NCI-H1436 (cell line): ENCODE data around the gene FAM234B.

Source experiments
- DNase-seq: peaks from one replicate; lab custom pipeline; 2025; lab: John Stamatoyannopoulos, UW

FAM234B gene, protein sequence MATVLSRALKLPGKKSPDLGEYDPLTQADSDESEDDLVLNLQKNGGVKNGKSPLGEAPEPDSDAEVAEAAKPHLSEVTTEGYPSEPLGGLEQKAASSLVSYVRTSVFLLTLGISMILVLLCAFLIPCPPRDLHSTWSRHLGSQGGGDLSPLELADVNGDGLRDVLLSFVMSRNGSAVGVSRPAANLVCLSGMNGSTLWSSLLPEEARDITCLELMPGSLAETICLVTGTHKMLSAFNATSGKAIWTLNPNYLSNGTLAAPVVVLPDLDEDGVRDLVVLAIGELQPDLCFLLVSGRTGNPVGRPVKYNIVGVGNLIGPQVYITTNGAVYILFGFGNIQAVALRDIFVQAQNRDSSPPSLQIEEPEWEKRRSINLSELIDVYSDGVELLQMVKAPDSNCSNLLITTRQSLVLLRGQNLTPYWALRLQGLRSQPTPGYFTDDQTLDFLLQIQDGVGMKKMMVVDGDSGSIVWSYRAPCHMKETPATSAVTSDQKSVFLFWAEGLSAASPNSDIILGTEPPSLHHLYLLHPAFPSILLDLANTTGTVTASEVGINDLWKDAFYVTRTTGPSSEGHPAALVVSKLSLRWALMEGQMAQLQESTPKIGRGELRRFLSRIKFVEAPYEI

DNA sequence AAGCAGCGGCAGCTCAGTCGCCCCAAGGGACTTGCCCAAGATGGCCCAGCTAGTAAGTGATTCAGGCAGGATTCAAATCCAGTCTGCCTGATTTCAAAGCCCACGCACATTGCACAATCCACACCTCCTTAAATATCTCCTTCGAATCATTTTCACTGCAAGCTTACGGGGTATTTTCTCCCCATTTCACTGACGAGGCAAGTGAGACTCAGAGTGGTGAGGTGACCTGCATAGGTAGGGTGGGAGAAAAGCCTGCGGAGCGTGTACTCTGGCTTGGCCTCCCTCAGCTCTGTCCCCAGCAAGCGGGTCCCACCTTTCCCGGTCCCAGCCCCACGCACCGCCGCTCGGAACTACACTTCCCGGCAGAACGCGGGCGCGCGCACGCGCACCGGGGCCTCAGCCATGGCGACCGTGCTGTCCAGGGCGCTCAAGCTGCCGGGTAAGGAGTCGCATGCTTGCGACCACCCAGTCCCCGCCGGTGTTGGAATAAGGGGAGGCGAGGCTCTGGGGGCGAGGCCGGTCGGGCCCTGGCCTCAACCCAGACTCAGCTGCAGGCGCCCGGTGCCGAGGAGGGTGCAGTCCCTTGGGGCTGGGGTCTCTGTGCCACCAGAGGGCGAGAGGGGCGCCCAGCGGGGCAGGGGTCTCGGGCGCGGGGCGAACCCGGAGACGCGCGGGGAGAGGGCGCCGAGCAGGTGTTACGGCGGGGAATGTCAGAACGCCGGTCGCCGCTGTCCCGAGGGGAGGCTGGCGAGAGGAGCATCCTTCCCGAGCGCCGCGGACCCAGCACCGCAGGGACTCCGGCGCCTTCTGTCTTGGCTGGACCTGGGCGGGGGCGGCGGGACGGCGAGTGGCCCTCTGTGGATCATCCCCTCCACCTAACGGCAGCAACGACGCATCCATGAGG is at the start of gene FAM234B:
FAM234B (plus strand) TSS at position 380 of the 904 bp plus-strand sequence; CDS start at position 403, 23 bp downstream.
- DNase-seq: peak; percentile 37

DNA sequence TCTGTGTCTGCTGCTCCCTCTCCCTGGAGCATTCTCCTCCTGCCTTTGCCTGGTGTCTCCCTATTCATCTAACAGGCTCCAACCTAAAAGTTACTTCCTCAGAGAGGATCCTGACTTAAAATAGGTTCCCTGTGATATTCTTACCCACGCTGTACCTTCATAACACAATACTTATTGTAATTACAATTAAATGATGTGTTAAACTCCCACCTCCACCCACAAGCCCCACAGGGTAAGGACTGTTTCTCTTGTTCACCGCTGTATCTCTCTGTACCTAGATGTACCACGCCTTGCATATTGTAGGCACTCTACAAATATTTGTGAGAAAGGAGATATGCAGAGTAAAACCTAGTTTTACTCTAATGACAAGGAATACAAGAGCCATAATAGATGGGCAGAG is 49.1 kb upstream of the FAM234B start:
- no peak for DNase-seq

DNA sequence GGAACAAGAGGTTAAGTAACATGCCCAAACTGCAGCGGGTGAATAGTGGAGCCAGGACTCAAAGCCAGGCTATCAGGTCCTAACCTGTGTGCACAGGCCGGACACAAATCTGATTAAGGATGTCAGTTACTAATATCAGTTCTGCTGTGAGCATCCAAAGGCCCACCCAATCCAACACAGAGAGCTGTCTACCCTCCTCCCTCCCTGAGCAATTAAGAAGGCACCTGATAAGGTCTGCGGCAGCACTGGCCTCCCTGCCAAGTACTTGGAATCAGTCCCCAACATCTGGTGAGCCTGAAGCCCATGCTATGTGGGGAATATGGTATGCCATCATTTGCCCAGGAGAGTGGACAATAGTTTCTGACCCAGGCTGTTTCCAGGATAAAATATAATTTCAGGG is 48.0 kb upstream of the FAM234B start:
- no peak for DNase-seq

DNA sequence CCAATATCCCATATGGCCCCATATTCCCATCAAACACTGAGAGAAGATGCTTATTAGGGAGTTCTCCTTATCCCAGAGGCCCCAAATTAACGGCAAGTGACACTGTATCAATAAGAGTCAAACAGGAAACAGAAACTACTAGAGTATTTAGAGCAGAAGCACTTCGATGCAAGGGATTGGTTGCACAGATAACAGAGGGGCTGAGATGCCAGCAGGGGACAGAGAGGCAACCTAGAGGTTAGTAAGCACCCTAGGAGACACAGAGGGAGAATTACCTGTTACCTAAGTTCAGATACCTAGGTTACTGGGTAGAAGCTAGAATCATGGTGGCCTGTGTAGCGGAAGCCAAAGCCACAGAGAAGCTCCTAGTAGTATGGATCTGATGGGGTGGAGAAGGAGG is 47.0 kb upstream of the FAM234B start:
- DNase-seq: no peak

DNA sequence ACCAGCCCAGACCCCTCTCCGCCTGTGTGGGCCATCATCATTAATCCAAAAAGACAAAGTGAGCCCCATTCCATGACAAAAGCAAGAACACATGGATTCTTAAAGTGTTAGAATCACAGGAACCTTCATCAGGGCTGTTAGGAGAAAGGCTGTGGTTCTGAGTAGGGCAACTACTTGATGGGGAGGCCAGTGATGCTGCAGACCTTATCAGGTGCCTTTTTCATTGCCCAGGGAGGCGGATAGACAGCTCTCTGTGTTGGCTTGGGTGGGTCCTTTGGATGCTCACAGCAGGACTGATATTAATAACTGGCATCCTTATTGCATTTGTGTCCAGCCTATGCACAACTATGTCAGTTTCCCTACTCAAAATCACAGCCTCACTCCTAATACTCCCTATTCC is 46.4 kb upstream of the FAM234B start:
- no peak for DNase-seq

DNA sequence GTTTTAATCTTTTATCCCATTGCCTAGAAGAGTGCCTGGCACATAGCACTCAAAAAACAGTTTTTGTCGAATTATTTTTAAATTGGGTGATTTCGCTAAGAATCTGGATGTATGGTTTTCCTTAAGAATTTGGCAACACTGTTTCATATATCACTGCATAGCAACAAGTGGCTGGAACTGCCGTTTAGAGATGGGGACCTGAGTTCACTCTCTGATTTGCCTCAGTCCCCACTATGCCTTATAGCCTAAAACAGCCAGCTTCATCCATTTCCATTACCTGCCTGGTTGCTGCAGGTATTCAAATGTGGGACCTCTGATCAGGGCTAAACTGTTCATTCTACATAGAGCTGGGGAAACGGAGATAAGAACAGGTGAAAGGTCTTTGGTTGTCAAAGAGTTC is 45.9 kb upstream of the FAM234B start:
- no peak for DNase-seq

DNA sequence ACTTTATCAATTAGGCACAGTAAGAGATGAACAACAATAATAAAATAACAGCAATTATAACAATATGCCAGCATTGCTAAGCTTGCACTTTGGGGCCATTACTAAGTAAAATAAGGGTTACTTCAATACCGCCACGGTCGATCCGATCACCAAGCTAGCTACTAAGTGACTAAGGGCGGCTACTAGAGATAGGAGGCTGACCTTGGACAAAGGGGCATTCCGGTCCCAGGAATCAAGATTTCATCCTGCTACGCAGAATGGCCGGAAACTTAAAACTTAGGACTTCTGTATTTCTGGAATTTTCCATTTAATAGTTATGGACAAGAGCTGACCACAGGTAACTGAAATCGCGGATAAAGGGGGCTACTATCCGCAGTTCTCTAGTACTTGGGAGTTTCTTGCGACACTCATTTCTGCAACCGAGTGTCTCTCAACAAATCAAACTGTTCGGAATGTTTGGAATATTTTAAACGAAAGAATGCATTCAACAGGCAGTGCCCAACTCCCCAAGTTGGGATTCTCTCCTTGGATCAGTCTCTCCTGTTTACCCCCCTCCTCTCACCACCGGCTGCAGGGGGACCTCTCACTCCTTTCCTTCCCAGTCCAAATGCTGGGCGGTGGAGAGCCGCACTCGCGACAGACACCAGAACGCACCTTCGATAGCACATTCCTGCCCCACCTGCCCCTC is 44.8 kb upstream of the FAM234B start:
- DNase-seq: no peak

DNA sequence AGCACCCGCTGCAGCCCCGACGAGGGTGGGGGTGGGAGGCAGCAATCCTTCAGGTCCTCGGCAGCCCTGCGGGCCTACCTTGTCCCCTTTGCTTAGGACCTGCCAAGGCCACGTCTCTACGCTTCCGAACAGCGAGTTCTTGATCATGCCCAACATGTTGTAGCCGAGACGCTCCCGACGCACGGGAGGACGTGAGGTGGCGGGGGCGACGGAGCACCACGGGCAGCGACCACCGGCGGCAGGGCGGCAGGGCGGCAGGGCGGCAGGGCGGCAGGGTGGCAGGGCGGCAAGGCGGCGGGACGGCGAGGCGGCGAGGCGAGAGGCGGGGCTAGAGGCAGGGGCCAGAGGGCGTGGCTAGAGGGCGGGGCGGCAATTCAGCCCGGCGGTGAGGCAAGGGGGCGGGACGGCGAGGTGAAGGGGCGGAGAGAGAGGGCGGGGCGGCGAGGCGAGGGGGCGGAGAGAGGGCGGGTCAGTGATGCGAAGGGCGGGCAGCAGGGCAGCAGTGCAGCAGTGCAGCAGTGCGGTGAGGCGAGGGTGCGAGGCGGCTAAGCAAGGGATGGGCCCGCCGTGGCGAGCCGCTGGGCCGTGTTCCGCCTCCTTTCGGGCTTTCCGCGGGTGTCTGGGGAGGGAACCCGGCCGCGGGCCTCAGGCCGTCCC is 44.1 kb upstream of the FAM234B start, which contains the start of gene HEBP1:
HEBP1 (minus strand) TSS at position 307 of the 657 bp plus-strand sequence; CDS start at position 156, 151 bp downstream.
- DNase-seq: peak; percentile 88

DNA sequence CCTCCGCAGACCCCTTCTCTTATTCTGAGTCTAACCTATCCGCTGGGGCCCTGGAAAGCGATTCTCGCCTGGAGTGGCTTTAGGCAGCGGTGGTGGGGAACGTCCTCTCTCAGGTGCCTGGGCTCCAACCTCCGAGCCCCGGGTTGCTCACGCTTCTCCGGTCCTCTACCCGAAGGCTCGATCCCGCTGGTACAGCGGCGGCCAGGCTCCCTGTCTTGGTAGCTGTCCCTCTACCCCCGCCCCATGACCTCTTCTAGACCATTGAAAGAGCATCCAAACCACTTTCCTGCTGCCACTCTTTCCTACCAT is 43.6 kb upstream of the FAM234B start:
- peak; percentile 48 for DNase-seq

DNA sequence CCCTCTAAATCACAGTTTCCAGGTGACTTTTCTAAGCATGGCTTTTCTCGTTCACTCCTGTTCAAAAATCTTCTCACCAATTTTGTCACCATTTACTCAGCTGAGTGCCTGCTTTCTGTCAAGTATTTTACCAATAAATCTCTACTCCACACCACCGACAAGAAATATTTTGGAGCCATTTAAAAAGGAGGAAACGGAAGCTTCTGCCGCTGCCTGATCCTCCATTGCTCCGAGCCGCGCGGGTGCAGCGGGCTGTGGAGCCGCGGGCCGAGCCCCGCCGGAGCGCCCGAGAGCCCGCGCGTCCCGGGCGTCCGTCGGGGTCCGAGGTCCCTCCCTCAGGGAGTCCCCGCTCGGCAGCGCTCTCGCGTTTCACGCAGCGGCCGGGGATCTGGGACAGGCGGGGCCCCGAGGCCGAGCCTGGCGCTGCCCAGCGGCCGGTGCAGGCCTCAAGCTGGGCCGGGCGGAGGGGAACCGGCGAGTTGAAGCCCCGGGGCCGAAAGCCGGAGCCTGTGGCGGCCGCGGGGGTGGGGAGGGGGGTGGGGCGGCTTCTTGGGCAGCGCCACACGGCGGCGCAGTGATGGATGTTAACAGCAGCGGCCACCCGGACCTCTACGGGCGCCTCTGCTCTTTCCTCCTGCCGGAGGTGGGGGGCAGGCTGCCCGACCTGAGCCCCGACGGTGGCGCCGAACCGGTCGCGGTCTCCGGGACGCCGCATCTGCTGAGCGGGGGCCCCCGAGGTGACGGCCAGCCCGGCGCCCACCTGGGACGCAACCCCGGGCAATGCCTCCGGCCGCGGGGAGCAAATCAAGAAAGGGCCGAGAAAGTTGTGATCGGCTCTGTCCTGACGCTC is 43.0 kb upstream of the FAM234B start:
- DNase-seq: peak; percentile 32

DNA sequence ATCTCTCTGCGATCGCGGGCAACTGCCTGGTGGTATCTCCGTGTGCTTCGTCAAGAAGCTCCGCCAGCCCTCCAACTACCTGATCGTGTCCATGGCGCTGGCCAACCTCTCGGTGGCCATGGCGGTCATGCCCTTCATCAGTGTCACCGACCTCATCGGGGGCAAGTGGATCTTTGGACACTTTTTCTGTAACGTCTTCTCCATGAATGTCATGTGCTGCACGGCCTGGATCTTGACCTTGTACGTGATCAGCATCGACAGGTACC is 42.5 kb upstream of the FAM234B start:
- no peak for DNase-seq

DNA sequence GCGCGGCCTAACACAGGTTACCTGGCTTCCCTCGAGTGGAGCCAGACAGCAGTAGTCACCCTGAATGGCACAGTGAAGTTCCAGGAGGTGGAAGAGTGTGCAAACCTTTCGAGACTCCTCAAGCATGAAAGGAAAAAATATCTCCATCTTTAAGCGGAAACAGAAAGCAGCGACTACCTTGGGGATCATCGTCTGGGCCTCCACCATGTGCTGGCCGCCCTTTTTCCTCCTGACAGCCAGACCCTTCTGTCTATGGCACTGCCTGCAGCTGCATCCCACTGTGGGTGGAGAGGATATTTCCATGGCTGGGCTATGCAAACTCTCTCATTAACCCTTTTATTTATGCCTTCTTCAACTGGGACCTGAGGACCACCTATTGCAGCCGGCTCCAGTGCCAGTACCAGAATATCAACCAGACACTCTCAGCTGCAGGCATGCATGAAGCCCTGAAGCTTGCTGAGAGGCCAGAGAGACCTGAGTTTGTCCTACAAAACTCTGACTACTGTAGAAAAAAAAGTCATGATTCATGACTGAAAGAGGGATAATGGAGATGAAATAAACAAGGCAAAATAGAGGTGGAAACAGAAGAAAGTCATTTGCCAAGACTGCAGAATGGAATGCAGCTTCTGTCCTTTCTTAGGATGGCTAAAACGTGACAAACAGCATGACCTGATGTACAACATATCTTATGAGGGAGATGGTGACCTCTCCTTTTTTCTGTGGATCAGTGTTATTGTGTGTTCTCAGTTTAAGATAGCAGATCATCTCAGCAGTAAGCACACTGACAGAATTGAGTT is 41.7 kb upstream of the FAM234B start:
- no peak for DNase-seq

DNA sequence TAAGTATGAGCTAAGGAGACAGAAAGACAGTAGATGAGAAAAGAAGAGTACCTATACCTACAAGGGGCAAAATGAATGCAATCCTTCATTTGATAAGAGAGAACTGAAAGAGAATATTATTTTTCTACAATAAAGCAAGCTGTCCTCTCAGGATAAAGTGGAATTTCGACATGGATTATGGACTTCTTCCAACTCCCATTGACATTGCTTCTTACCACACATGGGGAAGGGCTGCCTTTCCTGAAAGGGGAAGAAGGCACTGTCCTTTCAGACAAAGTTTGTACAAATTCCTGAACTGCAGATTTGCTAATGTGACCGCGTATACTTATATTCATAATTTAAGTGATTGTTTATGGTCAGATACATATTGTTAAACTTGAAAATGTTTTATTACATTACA is 39.8 kb upstream of the FAM234B start:
- DNase-seq: no peak

DNA sequence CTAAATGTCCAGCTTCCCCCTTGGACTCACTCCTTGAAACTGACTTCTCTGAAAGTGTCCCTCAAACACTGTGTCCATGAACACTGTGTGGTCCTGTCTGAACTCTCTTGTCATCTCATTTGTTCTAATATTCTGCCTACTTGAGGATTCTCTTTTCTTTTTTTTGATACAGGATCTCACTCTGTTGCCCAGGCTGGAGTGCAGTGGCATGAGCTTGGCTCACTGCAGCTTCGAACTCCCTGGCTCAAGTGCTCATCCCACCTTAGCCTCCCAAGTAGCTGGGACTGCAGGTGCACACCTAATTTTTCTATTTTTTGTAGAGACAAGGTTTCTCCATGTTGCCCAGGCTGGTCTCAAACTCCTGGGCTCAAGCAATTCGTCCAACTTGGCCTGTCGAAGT is 39.2 kb upstream of the FAM234B start:
- no peak for DNase-seq

DNA sequence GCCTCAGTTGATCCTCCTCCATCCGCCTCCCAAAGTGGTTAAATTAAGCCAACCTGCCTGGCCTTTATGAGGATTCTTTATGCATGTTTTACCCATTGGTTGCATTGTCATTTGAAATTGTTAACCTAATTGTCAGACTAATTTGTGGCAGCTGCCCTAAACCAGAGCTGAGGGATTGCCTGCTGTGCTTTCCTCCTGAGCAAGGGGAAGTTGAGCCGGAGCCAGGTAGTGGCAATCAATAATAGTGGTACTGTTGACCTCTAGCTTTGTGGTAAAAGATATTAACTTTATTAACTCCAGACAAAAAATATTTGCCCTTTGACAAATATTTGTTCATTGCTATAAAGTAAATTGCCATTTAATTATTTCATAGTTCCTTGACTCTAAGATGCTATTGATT is 38.5 kb upstream of the FAM234B start:
- no peak for DNase-seq

DNA sequence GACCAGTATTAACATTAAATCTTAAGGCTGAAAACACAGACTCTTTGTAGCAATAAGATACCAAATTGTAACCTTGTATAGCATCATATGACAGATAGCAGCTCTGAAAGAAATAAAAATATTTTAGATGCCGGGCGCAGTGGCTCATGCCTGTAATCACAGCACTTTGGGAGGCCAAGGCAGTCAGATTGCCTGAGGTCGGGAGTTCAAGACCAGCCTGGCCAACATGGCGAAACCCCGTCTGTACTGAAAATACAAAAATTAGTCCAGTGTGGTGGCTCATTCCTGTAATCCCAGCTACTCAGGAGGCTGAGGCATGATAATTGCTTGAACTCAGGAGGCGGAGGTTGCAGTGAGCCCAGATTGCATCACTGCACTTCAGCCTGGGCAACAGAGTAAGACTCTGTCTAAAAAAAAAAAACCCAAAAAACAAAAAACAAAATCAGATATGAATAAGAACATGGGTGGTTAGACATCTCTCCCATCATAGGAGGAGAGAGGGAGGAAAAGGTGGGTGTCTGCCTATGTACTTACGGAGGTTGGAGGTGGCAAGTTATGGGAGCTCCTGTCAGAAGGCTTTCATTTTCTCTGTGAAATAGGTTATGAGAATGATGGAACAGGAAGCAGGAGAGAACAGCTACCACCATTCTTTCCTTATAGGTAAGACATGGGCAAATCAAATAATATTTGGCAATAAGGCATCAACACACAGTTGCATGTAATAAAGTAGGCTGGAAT is 36.5 kb upstream of the FAM234B start:
- DNase-seq: no peak

DNA sequence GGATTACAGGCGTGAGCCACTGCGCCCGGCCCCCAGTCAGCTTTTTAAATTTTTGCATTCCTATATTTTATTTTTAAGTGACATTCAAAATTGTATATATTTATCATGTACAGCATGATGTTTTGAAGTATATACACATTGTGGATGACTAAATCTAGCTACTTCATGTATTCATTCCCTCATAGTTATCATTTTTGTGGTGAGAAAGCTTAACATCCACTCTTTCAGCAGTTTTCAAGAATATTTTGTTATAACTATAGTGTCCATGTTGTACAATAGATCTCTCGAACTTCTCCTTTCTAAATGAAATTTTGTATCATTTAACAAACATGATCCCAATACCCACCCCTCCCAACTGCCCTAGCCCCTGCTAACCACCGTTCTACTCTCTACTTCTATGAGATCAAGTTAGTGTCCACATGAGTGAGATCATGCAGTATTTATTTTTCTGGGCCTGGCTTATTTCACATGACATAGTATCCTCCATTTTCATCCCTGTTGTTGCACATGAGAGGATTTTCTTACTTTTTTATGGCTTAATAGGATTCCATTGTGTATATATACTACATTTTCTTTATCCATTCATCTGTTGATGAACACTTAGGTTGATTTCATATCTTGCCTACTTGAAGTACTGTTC is 35.3 kb upstream of the FAM234B start:
- no peak for DNase-seq

DNA sequence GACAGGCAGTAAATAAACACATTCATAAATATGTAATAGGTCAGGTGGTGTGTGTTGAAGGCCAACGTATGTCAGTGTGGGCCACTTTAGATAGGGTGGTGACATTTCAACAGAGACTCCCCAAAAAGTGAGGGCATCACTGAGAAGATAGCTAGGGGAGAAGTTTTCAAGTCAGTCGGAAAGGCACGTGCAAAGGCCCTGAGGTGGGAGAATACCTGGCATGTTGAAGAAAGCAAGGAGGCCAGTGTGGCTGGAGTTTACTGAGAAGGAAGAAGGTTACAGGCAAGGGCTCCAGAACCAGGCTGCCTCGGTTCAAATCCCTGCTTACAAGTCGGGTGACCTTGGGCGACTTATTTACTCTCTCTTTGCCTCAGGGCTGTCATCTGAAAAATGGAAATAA is 33.1 kb upstream of the FAM234B start:
- no peak for DNase-seq

DNA sequence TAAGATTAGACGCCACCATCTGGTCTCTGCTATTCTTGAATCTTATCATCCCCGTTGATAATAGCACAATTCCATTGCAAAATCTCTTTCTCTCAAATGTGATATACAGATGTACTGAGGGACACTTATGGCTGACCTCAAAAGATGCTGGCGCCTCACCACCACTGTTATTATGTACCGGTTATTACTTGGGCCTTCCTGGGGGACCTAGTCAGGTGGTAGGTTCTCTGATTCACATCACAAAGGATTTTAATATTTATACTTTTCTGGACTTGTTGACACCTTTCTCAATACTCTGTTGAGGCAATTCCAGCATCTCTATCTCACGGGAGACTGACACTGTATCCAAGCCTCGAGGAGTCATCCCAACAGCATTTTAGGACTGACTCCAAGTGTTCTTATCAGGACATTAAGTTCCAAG is 21.3 kb upstream of the FAM234B start:
- no peak for DNase-seq
